GM12874 (cell line): ENCODE results near the gene ZNF841.

Experiments used
- CTCF ChIP-seq: IDR thresholded peaks from 2 replicates; pipeline ENCODE4 v1.5.1; 2011; ENCODE audit warnings: low read depth, mild to moderate bottlenecking, control low read depth, low read length, moderate library complexity; ENCODE audit not compliant: insufficient read depth

Gene ZNF841

GRCh38 chr19:52101866-52102562 lies 6.4 kb upstream of the ZNF841 start:
- no peak for TF ChIP-seq CTCF

DNA sequence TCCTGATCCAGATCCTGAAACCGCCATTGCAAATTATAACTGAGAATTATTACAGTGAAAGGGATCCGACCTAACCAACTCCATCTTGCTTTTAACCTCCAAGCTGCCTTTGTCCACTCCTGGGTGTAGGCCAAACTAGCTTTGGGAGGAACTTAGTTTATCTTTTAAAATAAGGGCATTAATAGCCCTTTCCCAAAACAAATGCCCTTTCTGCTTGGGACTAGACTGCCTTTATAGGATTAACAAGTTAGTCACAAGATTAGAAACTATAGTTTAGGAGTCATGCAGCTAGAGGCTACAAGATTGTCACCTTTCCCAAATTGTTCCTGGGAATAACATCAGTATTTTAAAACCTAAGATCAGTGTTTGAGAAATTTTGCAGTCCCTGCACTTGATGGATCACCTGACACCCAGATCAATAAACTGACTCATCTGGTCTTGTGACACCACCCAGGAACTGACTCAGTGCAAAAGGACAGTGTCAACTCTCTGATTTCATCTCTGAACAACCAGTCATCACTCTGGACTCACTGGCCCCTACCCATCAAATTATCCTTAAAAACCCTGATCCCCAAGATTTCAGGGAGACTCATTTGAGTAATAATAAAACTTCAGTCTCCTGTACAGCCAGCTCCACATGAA lies 4.1 kb upstream of the ZNF841 start:
- TF ChIP-seq CTCF = no peak

GRCh38 chr19:52094526-52095130 lies 937 bp downstream of the ZNF841 start:
- no peak for TF ChIP-seq CTCF

DNA sequence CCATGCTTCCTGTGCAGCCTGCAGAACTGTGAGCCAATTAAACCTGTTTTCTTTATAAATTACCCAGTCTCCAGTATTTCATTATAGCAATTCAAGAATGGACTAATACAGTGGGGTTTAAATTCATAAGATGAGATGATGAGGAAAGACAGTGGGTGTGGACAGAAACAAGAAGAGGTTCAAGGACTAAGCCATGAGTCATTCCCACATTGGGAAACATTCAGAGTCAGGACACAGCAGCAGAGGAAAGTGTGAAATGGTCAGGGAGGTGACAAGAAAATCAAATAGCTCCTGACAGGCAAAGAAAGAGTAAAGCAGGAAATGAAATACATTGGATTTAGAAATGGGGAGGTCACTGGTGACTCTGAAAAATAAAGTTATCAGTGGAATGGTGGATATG lies 9.1 kb downstream of the ZNF841 start:
- TF ChIP-seq CTCF = no peak

DNA sequence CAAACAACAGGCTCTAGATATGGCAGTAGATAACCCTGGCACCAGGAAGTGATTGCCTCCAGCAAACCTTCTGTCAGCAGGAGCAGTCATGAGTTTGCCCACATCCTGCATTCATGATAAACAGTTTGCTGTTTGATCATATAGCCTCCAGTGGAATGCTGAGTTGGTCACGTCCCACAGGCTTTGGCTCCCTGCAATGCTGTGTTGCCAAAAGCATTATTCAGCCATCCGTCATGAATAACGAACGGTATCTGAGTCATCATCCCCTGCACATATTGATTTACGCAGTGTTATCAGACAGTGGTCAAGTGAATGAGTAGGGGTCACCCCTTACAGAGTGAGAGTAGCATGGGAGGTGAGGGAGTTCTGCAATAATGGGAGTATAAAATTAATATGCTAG lies 25.1 kb downstream of the ZNF841 start:
- TF ChIP-seq CTCF = no peak

GRCh38 chr19:52069653-52070052 lies 25.9 kb downstream of the ZNF841 start:
- no peak for TF ChIP-seq CTCF

- TF ChIP-seq CTCF = no peak
Observed at GRCh38 chr19:52066258-52066863, 29.2 kb downstream of the ZNF841 start.
